22Rv1 (cell line): ENCODE measurements around the gene CACNA1C.

Experiments used
- CTCF ChIP-seq: fragments of 450-650 bp; IDR thresholded peaks from 2 replicates; pipeline ENCODE4 v1.5.1; 2017; ENCODE audit warnings: mild to moderate bottlenecking
- ZFX ChIP-seq: fragments of 450-650 bp; IDR thresholded peaks from 2 replicates; pipeline ENCODE4 v1.6.1; 2017; ENCODE audit warnings: antibody characterized with exemption, borderline replicate concordance

DNA sequence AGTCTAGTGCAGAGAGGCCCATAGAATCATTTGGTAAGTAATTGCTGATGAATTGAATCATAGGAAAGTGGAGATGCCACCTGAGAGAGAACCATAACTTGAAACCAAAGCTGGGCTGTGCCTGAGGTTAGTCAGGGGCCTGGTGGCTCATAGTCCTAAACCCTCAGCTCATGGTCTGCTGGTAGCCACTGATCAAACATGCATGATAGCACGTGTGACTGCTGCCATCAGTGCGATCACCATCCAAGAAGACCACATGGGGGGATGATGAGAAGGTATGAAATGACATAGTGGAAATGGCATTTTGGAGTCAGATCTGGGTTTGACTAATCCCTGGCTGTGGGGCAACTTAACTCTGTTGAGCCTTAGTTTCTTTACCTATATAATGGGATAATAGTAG is 190.5 kb downstream of the CACNA1C start:
- TF ChIP-seq CTCF (no peak), ZFX (no peak)
